ENCODE data around the gene LAMA3.

LAMA3 gene

DNA sequence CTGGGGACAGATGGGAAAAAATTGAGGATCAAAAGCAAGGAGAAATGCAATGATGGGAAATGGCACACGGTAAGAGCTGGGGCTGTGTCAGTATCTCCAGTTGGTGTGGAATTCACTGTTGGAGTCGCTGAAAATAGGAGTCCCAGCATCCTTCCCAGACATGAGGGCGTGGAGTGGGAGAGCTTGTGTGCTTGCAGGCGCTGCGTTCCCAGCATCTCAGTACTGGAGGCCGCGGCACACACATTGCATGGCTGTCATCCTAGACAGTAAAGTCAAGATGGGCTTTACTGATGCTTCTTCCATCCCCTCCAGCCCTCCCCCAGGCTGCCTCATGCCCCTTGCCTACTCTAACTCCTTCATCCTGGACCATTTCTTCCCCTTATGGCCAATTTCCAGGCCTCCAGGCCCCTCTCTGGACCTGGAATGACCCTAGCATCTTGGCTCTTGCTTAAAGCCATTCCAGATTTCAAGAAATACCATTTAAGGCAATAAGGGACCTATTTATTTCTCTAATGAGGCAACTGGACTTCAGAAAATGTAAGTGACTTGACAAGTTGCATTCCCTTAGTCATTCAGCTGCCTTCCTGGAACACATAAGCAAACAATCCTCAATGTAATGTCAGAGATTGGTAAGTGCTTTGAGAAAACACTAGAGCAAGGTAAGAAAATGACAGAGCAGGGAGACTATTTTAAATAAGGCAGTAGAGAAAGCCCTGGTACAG is 254.8 kb downstream of the LAMA3 start:
- DNase-seq: no peak

DNA sequence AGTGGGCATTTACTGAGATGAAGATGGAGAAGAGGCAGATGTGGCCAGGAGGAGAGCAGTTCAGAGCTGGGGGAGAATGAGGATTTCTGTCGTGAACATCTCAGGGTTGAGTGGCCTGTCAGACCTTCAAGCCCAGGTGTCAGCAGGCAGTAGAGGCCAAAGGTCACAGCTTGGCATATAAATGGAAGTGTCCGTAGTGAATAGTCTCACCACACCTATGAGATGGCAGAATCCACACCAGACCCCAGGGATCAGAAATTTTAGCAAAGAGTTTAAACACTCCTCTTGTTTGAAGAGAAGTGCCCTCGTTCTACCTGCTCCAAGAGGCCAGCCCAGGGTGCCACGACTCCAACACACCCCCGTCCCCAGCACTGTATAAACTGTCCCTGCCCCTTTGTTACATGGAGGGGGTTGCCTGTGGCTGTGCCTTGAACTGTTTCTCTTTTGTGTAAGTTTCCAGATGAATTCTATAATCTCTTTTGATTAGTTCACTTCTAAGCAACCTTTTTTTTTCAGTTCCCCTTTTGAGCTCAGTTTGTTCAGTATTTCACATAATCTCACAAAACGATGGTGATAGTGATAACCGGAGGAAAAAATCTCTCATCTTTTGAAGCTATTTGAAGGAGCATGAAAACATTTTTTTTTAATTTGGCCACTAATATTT is 256.3 kb downstream of the LAMA3 start:
- DNase-seq: no peak

DNA sequence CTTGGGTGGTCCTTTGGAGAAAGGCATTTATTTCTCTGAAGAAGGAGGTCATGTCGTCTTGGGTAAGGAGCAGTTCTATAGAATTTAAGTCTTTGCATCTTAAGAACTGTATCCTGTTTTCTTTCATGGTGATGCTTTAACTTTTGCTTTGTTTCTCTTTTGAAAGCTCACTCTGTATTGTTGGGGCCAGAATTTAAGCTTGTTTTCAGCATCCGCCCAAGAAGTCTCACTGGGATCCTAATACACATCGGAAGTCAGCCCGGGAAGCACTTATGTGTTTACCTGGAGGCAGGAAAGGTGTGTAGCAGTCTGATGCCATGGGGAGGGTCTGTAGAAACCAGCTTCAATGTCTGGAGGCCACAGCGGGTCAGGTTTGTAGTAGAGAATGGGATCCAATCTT is 260.6 kb downstream of the LAMA3 start:
- DNase-seq: no peak

DNA sequence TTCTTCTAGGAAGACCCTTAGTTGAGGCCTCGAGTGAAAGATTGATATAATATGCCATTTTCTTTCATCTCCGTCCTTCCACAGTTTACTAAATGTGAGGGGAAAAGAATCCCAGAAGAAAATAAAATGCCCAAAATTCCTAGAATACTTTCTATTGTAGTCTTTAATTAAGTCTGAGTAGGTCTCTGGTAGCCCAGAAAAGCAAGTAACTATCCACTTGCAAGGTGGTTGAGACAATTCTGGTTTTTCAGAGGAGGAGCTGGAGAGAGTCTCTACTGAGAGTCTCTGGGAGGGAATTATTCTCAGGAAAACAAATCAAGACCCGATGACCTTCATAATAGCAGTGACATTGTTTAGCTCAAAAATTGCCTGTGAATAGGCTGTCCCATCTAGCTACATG is 261.4 kb downstream of the LAMA3 start:
- no peak for DNase-seq

DNA sequence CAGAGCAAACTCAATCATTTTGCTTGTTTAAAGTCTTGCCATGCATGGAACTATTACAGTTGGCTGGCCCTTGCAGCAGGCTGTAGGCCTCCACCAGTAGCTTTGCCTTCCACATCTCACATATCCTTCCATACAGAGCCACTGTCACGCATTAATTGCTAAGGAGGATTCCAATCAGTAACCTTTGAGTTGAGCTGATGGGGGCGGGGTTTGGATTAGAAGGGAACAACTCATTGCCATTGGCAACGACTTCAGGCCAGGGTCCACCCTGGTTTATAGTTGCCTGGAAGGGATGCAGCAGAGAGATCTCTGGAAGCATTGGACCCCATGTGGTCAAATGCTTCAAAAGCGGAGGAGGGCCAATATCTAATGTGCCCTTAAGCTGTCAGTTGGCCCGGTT is 262.0 kb downstream of the LAMA3 start:
- DNase-seq: no peak

DNA sequence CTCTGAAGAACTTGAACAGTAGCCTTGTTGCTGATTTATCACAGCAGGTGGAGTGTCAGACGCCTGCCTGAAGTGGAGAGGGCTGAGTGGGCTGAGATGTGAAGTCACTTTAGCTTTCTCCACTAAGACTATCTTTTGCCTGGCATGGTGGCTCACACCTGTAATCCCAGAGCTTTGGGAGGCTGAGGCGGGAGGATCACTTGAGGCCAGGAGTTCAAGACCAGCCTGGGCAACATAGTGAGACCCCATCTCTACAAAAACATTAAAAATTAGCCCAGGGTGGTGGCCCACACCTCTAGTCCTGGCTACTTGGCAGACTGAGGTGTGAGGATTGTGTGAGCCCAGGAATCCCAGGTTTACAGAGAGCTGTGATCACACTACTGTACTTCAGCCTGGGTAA is 264.7 kb downstream of the LAMA3 start:
- no peak for DNase-seq

DNA sequence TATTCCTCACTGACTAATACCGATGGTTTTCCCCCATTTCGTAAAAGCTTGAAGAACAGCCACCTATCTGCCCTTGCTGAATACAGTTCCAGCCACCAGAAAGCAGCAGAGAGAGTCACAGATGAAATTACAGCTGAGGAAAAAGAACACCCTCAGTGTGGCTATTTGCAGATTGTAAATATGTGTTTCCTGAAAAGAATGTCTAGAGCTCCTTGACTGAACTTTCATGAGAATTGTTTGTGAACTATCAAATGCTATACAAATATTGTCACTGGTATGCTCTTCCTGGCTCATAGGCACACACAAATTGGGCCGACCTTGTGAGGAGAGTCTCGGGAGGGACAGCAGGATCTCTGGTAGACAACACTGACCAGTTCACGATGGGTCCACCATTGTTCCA is 267.2 kb downstream of the LAMA3 start:
- no peak for DNase-seq

DNA sequence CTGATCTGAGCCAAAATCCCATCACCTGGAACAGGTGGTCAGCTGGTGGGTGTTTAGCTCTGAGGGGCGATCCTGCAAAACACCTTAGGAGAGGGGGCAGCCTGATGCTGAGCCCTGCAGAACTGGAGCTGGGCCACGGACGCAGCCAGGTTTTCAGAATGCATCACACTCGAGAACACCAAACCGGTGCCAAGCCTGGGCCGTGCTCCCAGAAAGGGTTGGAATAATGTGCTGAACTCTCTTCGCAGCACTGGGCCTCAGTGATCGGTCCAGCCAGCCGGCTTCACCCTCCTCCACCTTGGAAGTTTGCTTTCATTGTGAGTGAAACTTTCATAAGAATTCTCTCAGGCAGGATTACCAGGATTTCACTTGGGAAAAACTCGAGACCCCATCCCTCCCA is 268.8 kb downstream of the LAMA3 start:
- DNase-seq: peak in 10 of 14 donors; percentile 22 to 80 (median 62)

DNA sequence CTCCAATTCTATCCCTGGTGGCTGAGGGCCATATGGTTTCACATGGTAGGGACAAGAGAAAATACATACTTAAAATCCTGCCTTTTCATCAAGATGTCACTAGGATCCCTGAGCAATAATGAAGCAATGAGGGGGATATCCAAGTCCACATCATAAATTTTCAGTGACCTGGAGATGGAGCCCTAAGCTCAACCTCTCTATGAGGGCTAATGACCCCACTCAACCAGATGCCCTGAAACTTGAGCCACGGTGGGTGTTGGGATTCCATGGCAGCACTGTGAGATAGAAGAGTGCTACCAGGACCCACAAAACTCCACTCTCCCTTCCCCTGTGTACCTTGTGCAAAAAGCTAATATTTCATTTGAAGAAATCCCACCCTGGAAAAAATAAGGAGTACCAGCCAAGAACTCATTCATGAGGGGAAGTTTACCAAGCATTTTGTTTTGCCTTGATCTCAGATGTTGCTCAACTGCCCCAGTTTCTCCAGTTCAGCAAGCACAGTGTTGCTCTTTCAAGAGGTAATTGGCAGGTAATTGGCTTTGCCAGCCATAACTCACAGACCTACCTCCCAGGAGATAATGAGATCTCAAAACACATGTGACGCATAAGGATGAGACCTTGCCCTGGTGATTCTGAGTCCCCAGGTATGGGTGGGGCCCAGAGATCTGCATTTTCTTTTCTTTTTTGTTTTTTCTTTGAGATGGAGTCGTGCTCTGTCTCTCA is 274.4 kb downstream of the LAMA3 start:
- no peak for DNase-seq

DNA sequence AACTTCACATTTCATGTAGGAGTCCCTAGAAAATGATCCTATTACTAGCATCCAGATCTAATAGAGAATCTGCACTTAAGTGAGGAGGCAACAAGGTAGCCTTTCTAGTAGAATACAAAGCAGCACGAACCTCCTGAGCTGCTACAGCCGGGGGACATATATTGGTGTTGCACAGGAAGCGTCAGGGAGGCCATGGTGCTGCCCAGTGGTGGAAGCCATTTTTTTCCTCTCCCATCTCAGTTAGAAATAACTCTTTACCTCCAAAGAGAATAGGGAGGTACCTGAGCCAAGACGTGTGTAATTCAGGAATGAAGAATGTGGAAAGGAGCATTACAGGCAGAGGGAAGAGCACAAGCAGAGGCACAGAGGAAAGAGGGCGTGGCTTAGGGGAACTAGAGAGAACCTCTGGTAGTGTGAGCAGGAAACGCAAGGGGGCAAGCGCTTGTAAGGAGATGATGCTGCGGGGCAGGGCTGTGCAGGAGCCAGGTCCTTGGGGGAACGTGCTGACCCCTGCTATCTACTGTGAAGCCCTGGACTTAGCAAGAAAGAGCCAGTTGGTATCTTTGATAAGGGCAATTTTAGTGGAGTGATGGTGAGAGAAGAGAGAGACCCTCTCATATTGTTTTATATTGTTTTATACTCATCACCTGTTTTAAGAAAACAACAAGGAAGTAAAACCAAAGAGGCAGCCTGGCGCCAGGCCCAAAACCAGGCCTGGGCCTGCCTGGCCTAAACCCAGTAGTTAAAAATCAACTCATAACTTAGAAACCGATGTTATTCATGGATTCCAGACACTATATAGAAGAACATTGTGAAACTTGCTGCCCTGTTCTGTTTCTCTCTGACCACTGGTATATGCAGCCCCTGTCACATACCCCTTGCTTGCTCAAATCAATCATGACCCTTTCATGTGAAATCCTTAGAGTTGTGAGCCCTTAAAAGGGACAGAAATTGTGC is 275.3 kb downstream of the LAMA3 start:
- no peak for DNase-seq

DNA sequence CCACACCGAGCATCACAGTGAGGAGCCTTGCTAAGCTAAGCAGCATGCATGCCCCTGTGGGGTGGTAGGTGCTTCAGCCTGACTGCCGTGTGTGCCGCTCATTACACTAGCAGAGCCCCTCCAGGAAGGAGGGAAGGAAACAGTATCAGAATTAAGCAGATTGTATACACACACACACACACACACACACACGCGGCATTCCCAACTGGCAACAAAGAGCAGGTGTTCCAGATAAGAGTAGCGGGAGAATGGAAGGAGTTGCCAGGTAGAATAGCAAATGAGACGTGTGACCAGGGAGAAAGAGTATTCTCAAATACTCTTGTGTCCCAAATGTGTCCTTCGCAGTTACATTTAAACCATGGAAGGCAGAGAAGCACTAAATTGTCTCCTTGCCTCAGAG is 277.7 kb downstream of the LAMA3 start:
- no peak for DNase-seq

DNA sequence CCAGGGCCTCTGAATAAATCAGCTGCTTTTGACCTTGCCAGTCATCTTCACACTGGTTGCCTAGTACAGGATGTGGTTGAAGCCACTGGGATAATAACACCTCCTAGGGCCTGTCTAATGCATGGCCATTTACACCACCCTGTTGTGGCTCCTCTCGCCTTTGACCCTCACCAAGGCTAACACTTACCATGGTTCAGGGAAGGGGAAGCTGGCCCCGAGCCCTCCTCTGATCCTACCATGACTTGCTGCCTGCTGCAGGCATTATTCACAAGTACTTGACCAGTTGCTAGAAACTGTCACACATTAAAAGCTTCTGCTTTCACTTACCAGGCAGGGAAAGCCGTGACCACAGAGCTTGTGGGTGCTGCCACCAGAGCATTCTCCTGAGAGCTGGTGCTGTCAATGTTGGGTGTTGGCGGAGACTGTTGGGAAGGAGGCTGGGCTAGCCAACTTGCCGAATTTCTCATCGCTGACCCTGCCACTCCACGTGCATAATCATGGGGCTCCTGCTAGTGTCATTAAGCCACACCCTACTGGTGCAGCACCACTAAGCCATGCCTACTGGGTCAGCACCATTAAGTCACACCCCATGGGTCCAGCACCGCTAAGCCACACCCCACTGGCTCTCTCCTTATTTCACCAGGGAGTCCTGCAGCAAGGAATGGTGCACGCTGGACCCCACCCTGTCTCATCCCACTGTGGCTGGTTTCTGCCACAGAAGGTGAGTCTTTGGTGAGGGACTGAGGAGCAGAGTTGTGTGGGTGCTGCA is 278.3 kb downstream of the LAMA3 start:
- DNase-seq: no peak

DNA sequence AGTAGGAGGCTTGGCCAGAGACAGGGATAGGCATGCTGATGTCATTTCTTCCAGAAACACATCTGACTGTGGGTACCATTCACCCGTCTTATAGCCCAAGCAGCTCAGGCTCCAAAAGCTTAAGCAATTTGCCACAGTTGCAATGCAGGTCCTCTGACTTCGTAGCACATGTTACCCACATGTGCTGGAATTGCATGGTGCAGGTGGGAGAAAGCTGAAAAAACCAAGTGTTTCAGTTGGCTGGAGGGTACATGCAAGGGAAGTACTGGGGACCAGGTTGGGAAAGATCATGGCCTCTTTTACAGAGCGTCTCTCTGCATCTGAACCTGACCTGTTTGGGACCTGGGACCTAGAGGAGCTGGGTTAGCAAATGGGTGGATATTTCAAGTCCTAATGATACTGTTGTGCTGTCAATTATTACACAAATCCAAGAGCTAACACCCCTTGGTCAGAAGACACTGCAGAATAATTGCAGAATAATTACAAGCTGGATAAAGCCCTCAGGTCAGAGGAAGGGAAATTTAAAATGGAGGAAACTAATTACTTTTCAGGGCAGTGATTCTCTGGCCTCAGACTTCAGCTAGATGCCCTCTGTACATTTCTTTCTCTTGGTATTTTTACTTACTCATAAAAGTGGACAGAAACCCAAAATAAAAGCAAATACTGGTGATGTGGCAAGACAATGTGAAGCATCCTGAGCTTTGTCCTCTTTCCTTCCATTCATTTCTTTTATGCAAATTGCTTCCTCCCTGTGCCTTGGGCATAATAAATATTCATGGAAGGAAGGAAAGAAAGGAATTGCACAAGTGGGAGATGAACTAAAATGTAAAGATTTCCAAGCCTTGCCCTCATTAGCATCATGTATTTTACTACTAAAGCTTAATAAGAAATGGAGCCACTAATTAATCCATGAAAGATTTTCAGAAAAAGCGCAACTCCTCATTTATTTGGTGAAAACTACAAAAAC is 279.7 kb downstream of the LAMA3 start:
- DNase-seq: no peak

DNA sequence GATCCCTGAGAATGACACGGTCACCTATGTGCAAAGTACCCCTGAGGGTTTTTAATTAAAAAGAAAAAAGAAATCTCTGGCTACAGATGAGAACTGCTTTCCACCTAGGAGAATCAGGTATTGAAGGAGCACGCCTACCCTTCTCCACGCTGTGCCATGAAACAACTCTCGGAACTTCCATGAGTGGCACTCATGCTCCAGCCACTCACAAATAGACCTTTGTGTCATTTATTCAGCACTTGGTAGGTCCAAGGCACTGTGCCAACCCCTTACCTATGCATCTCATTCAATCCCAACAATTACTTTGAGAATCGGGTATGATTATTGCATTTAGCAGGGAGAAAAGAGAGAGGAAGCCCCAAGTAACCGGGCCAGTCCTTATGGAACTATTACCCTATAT is 280.4 kb downstream of the LAMA3 start:
- no peak for DNase-seq

DNA sequence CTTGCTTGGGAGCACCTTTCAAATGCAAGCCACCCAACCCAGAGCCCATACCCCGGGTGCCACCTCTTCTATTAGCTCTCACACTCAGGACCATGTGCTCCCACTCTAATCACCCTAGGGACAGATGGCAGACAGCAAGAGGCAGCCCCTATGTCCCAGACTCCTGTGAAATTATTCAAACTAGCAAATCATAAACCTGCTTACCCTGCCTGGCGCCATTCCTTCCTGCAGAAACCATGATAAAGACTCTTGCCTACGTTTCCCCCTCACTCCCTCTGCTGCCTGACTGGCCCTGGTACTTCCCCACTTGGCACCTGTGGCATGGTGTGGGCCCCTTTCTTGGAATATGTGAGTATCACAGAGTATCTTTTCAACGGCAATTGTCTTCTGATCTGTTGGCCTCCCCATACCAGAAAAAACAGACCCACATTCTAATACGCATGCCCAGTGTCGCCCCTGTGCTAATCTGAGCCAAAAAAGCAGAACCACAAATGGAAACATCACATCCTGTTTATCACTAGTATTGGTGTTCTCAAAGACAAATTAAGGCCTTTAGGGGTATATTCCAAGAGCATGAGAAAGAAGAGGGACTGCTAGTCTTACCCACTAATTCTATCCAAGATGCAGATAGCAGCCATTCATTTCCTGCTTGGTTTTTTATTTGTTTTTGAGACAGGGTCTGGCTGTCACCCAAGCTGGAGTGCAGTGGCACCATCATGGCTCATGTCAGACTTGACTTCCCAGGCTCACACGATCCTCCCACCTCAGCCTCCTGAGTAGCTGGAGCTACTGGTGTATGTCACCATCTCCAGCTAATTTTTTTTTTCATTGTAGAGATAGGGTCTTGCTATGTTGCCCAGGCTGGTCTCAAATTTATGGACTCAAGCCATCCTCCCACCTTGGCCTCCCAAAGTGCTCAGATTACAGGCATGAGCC is 281.2 kb downstream of the LAMA3 start:
- DNase-seq: no peak

DNA sequence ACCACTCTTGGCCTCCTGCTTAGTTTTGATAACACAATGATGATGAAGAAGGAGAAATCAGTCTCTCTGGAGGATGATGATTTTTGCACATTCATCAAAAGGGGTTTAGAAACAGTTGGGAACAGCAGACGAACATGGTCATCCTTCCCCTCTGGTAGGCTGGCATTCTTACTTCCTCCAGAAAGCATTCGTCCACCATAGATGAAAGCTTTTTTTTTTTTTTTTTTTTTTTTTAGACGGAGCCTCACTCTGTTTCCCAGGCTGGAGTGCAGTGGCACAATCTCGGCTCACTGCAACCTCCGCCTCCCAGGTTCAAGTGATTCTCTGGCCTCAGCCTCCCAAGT is 281.8 kb downstream of the LAMA3 start:
- no peak for DNase-seq

DNA sequence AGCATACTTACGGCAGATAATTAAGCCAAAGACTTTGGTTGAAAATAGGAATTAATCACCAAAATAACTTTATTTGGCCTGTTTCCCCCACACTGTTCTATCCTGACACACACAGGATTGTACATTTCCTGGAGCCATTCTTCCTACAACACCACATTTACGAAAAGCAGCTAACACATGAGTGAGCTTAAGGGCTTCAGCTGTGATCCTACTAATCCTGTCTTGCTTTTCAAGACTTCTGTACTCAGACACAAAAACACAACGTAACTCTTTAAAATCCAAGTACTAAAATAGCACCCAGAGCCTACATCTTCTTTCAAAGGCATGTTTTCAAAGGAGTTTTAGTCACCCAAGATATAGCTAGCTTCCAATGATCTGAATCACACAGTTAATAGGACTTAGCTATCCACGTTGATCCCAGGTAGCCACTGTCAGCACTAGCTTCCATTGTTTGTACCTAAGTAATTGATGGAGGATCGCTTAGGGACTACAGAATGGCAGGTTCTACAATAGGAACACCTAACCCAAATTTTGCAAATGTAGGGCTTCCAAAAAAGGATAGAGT is 282.5 kb downstream of the LAMA3 start:
- no peak for DNase-seq

DNA sequence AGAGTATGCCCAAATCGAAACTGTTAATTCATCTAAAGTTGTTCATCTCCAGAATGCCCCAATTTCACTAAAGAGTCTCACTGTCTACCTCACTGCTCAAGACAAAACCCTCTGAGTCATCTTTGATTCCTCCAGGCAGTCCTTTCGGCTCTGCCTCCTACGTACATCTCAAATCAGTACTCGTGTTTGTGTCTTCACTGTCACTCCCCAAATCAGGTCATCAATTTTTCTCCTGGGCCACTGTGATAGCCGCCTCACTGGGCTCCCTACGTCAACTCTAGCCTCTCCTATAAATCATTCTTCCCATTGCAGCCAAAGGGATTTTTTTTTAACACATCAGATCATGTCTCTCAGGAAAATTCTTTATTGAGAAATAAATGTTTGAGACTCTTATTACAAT is 283.2 kb downstream of the LAMA3 start:
- DNase-seq: no peak

DNA sequence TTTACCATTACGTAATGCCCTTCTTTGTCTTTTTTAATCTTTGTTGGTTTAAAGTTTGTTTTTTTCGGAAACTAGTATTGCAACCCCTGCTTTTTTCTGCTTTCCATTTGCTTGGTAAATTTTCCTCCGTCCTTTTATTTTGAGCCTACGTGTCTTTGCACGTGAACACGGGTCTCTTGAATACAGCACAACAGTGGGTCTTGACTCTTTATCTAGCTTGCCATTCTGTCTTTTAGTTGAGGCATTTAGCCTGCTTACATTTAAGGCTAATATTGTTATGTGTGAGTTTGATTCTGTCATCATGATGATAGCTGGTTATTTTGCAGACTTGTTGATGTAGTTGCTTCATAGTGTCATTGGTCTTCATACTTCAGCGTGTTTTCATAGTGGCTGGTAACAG is 287.9 kb downstream of the LAMA3 start:
- DNase-seq: no peak
